HFF-Myc (cell line): ENCODE measurements around the gene ARMC2.

ENCODE experiments used
- DNase-seq: peaks from one replicate; pipeline ENCODE4 v3.0.0-alpha.2; 2011; ENCODE audit warnings: low read depth; ENCODE audit errors: extremely low read depth
- H3K4me3 ChIP-seq: replicated peaks from 2 replicates; pipeline ENCODE4 v1.5.1; 2011; ENCODE audit warnings: low read depth, mild to moderate bottlenecking, control low read depth, low read length
- CTCF ChIP-seq: IDR thresholded peaks from 2 replicates; pipeline ENCODE4 v1.5.1; 2012; ENCODE audit warnings: mild to moderate bottlenecking, low read depth, low read length, control low read depth; ENCODE audit errors: missing control alignments

ARMC2 gene

GRCh38 chr6:108803982-108804490, 44.2 kb upstream of the ARMC2 start:
- no peak overlapping the region for H3K4me3 ChIP-seq
- TF ChIP-seq CTCF = no peak
- DNase-seq = no peak

GRCh38 chr6:108804956-108805355, 43.3 kb upstream of the ARMC2 start:
- no peak overlapping the region for H3K4me3 ChIP-seq
- no peak for TF ChIP-seq CTCF
- no peak for DNase-seq

- H3K4me3 ChIP-seq = no peak overlapping the region
- no peak for DNase-seq
- no peak for TF ChIP-seq CTCF
These were observed 42.5 kb upstream of the ARMC2 start for GRCh38 chr6:108805611-108806167.

GRCh38 chr6:108806171-108806570, 42.1 kb upstream of the ARMC2 start:
- no peak for DNase-seq
- no peak overlapping the region for H3K4me3 ChIP-seq
- TF ChIP-seq CTCF = no peak

- TF ChIP-seq CTCF = no peak
- no peak for DNase-seq
These were observed 41.6 kb upstream of the ARMC2 start for GRCh38 chr6:108806665-108807064.

GRCh38 chr6:108807928-108808327, 40.3 kb upstream of the ARMC2 start:
- H3K4me3 ChIP-seq = no peak overlapping the region
- TF ChIP-seq CTCF = no peak
- DNase-seq = no peak

More at GRCh38 chr6:108806665-108807064, 41.6 kb upstream of the ARMC2 start:
- no peak overlapping the region for H3K4me3 ChIP-seq

- no peak for TF ChIP-seq CTCF
- H3K4me3 ChIP-seq = no peak overlapping the region
These were observed 39.0 kb upstream of the ARMC2 start for GRCh38 chr6:108809211-108809610.

More at GRCh38 chr6:108809211-108809610, 39.0 kb upstream of the ARMC2 start:
- DNase-seq = no peak
